ENCODE results near the gene MZB1. TPM values are rescaled to one million over a fixed set of nuclear protein-coding genes. Genes with fewer than 3 reads are reported as not detected.

The MZB1 gene
- total and polyA plus RNA-seq, 4 donors, result 1.8 to 23.7 (median 1.8) TPM

GRCh38 chr5:139406963-139407362 is 17.2 kb upstream of the MZB1 start:
- DNase-seq (ENCODE audit: low spot score), result no peak
- 75% methylated on average over 2 of the region's 2 CpGs for WGBS
- Histone ChIP-seq H3K9me3 (ENCODE audit: control insufficient read depth in 4 of 4, low read length in 3 of 4) (no peaks in the 10 kb centered on the region), H3K9ac (ENCODE audit: low read depth in 1 of 2, low read length in 2 of 2) (no peak overlapping the region), H3K27me3 (ENCODE audit: control insufficient read depth in 4 of 4, insufficient read depth in 4 of 4, low read length in 3 of 4) (no peaks in the 10 kb centered on the region), H3K4me3 (ENCODE audit: low read depth in 1 of 3, low read length in 3 of 3) (no peak overlapping the region), H3K4me1 (ENCODE audit: control insufficient read depth in 4 of 4, insufficient read depth in 4 of 4, low read length in 3 of 4) (peaks cover 0 to 11% (median 8%) of the 10 kb centered on the region in 4 donors), H3K36me3 (ENCODE audit: control insufficient read depth in 4 of 4, insufficient read depth in 3 of 4, low read depth in 1 of 4, low read length in 3 of 4) (no peaks in the 10 kb centered on the region), H3K27ac (ENCODE audit: low read depth in 1 of 2, low read length in 2 of 2) (no peak overlapping the region)
- TF ChIP-seq HNF4A (conservative IDR thresholded peaks at IDR 0.05) (no peak), FOXA1 (IDR thresholded peaks at IDR 0.05) (no peak), RAD21 (IDR thresholded peaks at IDR 0.05) (no peak), TAF1 (conservative IDR thresholded peaks at IDR 0.05) (no peak), YY1 (IDR thresholded peaks at IDR 0.05) (no peak), EGR1 (IDR thresholded peaks at IDR 0.05; ENCODE audit: low read depth in 2 of 2) (no peak), REST (IDR thresholded peaks at IDR 0.05) (no peak), JUND (IDR thresholded peaks at IDR 0.05) (no peak), FOXA2 (IDR thresholded peaks at IDR 0.05) (no peak), SP1 (IDR thresholded peaks at IDR 0.05) (no peak), GABPA (IDR thresholded peaks at IDR 0.05 in 1 of 2, conservative IDR thresholded peaks at IDR 0.05 in 1 of 2) (no peak), CTCF (IDR thresholded peaks at IDR 0.05; ENCODE audit: low read depth, low read length, missing input control) (no peak), NR2F2 (IDR thresholded peaks at IDR 0.05) (no peak), ZBTB33 (IDR thresholded peaks at IDR 0.05) (no peak), ATF3 (IDR thresholded peaks at IDR 0.05) (no peak), HNF4G (IDR thresholded peaks at IDR 0.05) (no peak), MAX (IDR thresholded peaks at IDR 0.05) (no peak), RXRA (IDR thresholded peaks at IDR 0.05) (no peak)
